LNCAP (cell line): ENCODE data around the gene RNLS.

Source experiments
- CTCF ChIP-seq: fragments of 450-650 bp; IDR thresholded peaks from 2 replicates; pipeline ENCODE4 v1.5.1; 2017; ENCODE audit warnings: mild to moderate bottlenecking

Gene RNLS

DNA sequence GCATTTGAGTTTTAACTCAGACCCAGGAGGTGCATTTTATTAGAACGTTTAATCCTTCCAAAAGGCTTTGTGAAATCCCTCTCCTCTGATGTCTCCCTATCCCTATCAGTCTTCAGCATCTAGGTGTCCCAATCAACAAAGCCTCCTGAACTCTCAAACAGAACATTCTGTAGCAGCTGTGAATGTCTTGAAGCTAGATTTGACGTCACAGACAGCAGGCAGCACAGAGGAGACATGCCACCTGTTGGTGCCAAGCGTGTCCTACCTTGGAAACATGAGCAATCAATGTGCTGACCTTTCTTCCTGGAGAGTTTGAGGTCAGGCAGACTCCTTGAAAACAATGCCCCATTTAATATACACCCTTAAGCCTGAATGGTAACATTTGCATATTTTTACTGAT lies 125.5 kb downstream of the RNLS start:
- no peak for TF ChIP-seq CTCF

GRCh38 chr10:88456730-88457129 lies 126.4 kb downstream of the RNLS start:
- no peak for TF ChIP-seq CTCF

- no peak for TF ChIP-seq CTCF
These were observed 127.3 kb downstream of the RNLS start for GRCh38 chr10:88455831-88456230.

DNA sequence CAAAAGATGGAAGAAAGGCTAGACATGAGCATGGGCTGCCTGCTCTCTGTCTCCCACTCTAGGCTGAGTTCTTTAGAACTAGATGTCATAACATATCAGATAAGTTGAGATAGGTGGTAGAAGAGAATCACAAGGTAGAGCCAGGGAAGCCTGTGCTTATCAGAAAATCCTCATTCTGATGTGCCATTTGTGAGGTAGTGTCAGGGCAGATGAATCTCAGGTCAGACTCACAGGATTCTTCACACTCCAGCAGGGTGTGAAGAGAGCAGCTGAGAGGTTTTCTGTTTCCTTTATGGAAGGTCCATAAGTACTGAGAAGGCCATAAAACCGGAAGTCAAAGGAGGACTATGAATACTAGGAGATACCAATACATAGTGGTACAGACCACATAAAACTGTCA lies 132.9 kb downstream of the RNLS start:
- no peak for TF ChIP-seq CTCF

GRCh38 chr10:88442716-88443115 lies 140.4 kb downstream of the RNLS start:
- no peak for TF ChIP-seq CTCF

GRCh38 chr10:88440541-88440940 lies 142.6 kb downstream of the RNLS start:
- no peak for TF ChIP-seq CTCF

GRCh38 chr10:88439932-88440331 lies 143.2 kb downstream of the RNLS start:
- no peak for TF ChIP-seq CTCF

GRCh38 chr10:88437411-88437810 lies 145.7 kb downstream of the RNLS start:
- TF ChIP-seq CTCF = no peak
